NCI-H2227 (cell line): ENCODE measurements around the gene FICD.
A peak's percentile ranks its signal among the peaks of the same experiment; 100 is the strongest.
"Not testable (repeated sequence)": the region's sequence is repeated elsewhere in the genome, so short reads cannot be mapped to it uniquely, and the experiment has no call there.

ENCODE experiments used
- DNase-seq: peaks from one replicate; lab custom pipeline; 2025; ENCODE audit not compliant: unreplicated experiment; lab: John Stamatoyannopoulos, UW

Gene FICD

DNA sequence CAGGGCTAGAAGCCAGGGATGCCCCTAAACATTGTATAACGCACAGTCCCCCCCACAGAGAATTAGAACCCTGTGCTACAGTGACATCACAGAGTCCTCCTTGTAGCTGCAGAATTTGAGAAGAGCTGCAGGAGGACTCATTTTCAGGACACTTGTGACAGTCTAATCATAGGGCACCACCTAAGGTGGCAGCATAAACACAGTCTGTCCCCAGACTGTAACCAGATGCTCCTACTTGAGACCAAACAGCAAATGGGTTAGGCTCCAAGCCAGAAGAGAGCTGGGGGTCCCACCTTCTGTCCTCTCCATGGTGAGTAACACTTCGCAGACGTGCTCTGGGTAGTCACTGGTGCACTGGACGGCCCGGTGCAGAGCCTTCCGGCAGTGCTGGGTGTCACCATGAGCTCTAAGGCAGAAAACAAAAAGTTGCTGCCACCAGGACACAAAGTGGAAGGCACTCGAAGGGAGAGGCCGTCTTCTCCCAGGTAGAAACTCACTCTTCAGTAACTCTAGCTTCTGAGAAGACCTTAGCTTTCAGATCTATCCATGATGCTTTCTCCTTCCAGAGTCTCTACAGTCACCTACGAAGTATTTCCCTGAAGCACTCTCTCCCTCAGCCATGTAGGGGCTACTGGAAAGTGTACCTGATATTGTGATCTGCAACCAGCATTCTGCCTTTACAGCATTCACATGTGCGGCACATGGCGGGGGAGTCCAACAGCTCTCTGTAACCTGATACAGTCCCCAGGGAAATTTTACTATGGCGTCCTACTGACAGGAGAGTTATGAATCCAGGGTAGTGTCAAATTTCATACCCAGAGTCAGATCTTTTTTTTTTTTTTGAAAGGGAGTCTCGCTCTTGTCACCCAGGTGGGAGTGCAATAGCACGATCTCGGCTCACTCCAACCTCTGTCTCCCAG, 17.1 kb downstream of the FICD start:
- DNase-seq, result no peak

DNA sequence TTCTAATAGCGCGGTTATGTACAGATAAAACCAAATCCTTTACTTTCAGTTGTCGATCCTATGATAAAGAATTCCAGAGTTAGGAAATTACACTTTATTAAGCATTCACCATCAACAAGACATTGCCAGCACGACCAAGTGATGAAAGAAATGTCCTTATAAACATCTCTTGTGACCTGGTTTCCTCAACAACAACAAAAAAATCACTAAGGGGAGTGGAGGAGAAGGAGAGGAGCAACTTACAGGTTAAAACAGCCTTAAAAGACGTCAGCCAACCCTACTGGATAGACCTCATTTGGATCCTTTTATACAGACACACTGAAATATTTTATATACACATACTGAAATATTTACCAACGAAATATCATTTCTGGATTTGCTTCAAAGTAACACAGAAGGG, 23.1 kb downstream of the FICD start:
- no peak for DNase-seq

DNA sequence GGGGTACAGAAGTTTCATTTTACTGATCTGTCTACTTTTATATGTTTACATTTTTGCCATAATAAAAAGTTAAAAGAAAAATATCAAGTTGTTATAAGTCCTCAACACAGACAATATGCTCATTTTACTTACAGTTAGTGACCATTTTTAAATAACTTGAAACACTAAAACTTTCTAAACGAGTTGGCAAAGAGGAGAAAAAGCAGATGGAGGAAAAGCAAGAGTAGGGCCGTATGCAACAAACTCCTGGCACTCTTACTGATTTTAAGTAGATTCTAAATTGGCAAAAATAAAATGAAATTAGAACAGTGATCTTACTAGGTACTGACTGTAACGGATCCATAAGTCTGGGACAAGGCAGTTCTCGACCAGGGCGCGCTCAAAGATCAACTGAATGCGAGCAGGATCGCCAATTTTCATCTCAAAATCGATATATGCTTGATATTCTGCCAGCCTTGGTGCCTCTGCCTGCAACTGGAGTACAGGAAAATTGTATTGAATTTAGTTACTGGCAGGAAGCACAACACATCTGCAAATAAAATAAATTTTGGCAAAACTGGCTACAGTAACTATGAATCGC, 23.6 kb downstream of the FICD start:
- no peak for DNase-seq

DNA sequence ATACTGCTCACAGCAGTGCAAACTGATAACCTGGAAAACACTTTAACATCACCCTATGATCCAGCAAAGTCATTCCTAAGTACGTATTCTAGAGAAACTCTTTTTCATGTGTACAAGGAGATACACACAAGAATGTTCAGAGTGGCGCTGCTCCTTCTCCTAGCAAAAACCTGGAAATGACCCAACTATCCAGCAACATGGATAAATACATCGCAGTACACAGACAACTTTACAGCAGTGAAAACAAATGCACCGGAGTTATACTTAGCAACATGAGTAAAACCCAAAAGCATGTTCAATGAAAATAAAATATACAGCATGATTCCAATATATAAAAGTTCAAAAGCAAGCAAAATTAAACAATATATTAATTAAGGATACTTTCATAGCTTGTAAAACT, 27.2 kb downstream of the FICD start:
- no peak for DNase-seq

DNA sequence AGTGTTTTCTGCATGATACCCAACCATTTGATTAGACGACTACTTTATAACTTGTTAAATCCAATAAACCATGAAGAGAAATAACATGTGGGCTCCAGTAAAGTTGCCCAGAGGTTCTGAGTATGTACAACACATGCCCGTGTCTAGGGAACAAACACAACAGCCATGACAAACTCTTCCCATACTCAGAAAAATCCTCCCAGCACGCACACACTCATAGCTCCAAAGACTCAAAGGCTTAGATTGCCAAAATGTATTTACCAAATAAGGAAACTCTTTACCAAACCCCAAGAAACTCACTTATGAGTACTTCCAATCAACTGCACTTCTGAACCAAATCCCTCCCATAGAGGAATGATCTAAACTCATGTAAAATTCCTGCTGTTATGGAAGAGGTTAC, 28.6 kb downstream of the FICD start:
- DNase-seq, result no peak

DNA sequence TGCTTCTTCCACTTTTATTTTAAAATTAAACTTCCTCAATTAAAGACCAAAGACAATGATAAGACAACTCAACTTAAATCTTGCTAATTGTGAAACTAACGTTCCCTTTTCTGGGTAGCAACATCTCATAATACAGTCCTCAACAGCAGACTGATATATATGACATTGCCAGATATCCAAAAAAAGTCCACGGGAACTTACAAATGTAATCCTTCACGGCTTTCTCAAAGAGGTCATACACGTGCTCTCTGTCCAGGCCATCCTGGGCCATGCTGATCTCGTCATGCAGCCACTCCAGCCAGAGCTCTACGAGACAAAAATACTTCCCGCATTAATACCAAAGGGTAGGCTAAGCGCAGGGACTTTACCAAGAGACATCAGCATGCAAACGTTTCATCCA, 32.6 kb downstream of the FICD start:
- no peak for DNase-seq

DNA sequence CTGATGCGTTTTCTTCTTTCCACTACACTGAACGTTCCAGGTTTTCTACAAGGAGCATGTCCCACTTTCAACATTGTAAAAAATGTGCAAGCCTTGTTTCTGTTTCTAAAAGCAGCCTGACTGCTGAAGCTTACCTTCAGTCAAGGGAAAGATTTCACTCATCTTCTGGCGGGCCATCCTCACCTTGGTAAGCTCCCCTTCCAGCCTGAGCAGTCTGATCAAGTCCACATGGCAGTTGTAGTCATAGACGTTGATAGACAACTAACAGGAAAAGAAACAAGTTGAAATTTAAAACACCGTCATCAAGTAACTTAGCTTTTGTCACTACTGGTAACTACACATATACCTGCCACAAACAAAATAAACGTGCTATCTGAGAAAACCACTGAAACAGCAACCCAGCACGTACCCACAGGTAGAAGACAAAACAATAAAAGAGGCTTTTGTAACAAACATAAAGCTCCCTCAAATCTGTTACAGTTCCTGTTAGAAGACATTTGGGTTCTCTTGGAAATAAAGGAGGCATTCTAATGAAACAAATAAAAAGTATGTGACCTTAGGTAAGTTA, 34.0 kb downstream of the FICD start:
- no peak for DNase-seq

DNA sequence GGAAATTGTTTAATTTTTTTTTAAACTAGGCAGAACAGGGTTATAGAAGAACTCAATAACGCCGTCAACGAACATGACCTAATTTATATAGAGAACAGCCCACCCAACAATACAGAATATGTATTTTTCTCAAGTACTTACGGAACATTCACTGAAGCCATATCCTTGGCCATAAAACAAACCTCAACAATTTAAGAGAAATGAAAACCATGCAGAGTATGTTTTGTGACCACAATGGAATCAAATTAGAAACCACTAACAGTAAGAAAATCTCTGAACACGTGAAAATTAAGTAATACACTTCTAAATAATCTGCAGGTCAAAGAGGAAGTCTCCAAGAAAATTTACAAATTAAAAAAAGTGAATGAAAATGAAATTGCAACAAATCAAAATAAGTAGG, 36.5 kb downstream of the FICD start:
- no peak for DNase-seq

DNA sequence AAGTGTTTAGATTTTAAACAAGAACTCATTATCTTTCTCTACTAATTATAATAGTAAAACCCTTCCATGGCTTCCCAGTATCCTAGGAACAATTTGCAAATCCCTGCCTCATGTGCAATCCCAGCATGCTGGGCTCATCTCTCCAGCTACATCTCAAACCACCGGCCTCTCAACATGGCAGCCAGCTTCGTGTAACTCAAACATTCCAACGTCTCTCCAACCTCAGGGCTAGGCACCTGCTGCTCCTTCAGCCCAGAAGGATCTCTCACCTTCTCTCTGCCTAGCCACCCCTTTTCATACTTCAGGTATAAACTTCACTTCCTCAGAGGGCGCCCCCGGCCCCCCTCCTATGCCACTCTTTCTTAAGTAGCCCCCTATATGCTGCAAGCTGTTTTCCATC, 38.7 kb downstream of the FICD start:
- no peak for DNase-seq

DNA sequence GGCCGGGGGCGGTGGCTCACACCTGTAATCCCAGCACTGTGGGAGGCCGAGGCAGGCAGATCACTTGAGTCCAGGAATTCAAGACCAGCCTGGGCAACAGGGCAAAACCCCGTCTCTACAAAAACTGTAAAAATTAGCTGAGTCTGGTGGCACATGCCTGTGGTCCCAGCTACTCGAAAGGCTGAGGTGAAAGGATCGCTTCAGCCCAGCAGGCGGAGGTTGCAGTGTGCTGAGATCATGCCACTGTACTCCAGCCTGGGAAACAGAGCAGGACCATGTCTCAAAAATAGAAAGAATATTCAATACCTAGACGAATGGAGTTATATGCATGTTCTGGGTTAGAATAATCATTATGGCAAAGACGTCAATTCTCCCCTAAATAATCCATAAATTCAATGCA, 40.3 kb downstream of the FICD start:
- not testable (repeated sequence) for DNase-seq

DNA sequence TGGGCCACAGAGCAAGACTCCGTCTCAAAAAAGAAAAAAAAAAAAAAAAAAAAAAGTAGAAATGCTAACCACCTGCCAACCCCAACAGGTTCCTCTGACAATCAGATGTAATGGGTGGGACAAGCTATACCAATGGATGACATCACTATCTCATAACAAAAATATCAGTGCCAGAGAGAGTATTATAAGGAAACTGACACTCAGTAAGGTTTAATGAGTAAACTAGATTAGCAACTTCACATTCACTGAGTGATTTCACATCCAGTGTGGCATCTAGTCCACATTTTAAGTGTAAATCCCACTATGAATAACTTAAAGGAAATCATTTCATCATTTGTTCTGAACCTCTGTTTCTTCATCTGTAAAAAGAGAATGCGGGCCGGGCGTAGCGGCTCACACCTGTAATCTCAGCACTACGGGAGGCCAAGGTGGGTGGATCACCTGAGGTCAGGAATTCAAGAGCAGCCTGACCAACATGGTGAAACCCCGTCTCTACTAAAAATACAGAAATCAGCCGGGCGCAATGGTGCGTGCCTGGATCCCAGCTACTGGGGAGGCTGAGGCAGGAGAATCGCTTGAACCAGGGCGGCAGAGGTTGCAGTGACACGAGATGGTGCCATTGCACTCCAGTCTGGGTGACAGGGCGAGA, 44.1 kb downstream of the FICD start:
- DNase-seq, result no peak

DNA sequence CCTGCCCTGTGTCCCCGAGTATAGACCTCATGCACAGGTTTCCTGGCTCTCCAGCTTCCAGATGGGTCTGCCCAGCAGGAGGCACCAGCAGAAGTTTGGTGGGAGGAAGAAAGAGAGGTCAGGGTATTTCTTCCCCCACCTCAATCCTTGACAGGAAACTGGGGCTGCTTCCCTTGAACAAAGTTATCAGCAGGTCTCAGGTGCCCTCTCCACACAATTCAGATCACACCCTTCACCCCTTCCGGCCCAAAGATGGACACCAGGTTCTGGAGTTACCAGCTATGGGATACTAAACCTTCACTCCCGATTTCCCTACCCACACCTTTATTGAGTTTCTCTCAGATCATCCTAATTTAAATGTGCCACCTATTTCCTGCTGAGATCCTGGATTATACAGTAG, 44.7 kb downstream of the FICD start:
- no peak for DNase-seq

DNA sequence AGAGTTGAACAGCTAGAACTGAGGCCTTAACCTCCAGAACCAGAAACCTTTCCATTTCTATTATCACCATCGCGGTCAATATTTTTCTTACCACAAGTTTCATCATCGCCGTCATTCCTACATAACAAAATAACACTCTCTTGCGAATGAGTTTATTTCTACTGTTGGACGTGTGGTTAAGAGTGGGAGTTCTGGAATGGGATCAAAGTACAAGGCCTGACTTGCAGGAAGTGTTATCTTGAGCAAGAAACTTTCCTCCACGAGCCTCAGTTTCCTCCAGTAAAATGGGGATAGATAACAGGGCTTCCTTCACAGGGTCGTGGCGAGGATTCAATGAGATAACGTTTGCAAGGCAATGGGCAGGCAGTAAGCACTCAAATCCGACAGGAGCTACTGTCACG, 45.2 kb downstream of the FICD start:
- DNase-seq, result no peak

DNA sequence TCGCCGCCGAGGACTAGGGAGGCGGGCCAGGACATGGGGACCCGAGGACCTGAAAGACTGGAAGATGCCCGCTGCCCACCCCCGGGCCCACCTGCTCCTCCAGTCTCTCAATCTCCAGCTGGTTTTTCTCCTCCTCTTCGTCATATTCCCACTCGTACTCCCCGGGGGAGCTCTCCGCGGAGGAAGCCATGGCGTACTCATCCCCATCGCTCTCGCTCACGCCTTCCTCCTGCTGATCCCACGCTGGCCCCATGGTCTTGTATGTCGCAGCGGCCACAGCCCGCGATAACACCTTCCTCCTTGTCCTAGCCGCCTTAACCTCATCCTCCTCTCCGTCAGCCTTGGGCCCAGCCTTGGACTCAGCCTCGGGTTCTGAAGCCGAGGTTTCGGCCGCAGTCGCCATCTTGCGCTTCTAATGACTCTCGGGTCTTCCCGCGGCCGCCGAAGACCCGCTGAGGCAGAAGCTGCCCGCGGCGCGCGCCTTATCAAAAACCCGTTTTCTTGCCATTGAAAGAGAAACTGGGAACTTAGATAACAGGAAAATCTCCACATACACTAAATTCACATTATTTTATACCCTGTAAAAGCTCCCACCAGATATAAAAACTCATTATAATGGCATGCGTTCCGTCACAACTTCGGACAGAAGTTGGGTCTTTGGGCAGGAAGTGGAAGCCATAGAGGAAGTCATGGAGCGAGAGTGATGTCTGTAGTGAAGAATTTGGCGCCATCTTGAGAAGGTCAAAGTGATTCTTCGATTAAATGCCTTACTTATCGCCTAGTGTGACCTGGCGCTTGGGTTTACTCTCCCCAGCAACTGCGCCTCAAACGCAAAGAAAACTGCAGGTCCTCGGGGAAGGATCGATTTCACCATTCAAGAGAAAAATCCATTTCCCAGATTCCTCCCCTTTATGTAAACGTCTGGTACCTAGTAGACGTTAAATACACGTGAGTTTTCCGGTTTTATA, 46.0 kb downstream of the FICD start, which contains the start of gene SART3:
TSS of gene SART3 (minus strand) at position 422 of the 968 bp plus-strand sequence. CDS start at position 403, 19 bp downstream.
- DNase-seq, result peak; percentile 92

DNA sequence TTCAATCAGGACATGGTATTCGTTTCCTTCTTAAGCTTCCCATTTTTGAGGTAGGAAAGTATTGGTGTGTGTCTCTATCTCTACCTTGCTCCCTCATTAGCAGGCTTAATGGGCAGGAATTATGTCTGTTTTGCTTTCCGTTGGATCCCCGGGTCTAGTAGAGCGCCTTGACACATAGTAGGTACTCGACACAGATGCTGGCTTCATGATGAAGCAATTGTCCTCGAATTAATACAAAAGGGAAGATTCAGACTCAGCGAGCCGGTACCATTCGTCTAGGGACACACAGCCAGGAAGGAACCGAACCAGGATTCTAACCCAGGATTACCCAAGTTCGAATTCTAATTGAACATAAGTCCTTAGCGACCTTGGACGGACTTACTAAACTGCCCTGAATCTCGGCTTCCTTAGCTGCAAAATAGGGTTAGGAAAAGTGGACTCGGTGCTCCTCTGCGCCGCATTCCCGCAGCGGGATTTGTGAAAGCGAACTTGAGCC, 46.8 kb downstream of the FICD start:
- DNase-seq, result no peak

DNA sequence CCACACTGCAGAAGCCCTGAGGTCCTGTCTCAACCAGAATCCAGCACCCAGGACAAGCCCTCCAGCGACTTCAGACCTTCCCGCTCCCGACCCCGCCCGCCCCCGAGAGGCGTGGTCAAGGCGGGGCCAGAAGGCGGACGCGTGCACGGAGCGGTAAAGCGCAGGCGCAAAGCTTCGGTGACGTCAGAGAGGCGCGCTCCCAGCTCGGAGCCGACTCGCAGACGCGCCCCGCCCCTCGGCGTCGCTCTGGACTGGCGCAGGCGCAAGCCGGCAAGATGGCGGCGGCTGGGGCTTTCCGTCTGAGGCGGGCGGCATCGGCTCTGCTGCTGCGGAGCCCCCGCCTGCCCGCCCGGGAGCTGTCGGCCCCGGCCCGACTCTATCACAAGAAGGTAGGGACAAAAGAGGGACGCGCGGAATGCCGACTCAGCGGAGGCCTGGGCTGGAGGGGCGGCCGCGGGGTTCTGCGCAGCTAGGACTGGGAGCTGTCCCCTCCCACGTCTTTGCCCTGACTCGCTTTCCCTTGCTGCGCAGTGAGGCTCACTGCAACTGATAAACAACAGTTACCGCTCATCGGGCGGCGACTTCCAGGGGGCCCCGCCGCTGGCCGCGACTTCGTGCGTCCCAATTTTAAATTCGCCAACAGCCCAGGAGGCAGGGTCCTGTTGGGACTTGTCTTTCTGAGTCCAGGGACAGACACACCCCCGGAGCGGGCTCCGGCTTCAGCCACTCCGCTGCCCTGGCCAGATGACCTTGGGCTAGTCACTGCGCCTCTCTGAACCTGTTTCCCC, 47.5 kb downstream of the FICD start, which contains the start of gene ISCU:
TSS of gene ISCU (plus strand) at position 249 of the 788 bp plus-strand sequence. CDS start at position 276, 27 bp downstream.
- DNase-seq, result peak; percentile 99

DNA sequence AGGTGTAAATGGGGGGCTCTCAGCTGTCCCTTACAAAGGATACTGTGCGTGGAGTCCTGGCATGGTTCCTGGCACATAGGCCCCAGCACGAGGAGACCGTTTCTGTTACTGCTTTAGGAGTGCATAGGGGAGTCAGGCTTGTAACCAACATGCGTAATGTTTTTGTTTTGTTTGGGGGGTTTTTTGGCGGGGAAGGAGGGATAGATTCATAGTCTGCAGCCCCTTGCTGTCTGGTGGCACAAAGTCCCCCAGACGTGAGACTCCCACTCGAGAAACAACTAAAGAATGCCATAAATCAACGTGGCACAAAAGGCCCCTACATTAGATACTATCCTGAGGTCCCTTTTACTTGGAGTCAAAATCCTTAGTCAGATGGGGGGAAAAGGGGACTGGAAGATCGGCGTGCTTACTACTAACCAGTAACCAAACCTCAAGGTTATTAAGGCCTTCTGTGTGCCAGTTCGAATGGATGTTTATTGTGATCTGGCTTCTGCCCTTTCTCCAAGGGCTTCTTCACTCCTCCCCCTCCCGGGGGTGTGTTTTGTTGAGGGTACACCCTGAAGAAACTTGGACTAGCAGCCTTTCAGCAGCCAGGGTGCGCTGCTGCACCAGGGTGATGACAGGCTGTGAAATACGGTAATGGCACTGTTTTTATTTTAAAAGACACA, 48.2 kb downstream of the FICD start:
- DNase-seq, result peak; percentile 88

DNA sequence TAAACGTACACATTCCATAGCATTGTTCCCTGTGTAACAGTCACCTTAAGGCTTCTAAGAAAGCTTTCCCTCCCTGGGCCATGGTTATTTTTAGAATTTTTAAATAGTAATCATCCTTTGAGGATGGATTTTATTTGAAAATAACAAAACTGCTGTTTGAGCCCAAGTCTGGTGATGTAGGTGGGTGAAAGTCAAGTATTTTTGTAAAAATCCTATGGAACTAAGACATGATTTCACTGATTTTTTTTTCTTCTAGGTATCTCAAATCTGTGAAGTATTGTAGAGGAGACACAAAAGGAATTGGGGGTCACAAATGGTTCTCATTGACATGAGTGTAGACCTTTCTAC, 48.7 kb downstream of the FICD start:
- no peak for DNase-seq

DNA sequence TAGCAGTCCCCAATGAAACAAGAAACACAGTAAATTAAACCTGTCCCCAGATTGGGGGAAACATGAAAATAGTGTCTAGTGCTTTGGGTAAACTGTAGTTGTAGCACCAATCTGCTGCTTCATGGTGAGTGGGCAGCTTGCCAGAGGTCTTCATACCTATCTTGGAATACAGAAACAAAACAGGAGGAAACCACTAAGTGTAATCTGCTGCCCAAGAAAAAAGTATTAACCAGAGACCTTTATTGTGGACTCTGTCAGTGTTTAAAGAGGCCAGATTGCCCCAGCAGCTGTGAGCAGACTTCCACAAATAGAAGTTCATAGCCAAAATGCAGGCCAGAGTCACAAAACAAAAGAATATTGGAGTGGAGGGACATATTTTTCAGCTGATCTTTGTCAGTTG, 49.6 kb downstream of the FICD start:
- DNase-seq, result no peak
